DLD1 (cell line): ENCODE data around the gene PLXDC1.

Experiments
- in situ Hi-C: cut with HindIII; loops from 2 replicates; pipeline ENCODE4 v1.10.0; 2017; ENCODE audit warnings: low sequenced_read_pairs

PLXDC1 gene

GRCh38 chr17:39020037-39020436, 131.4 kb downstream of the PLXDC1 start:
- in situ Hi-C loops = loop anchor here (25.0 kb wide), 1 partner anchor 342 kb away; no protein-coding TSS in a partner anchor

GRCh38 chr17:39018267-39019134, 132.9 kb downstream of the PLXDC1 start:
- in situ Hi-C loops = loop anchor here (25.0 kb wide), 1 partner anchor 344 kb away; no protein-coding TSS in a partner anchor

- in situ Hi-C loops = loop anchor here (25.0 kb wide), 1 partner anchor 346 kb away; no protein-coding TSS in a partner anchor
Observed at GRCh38 chr17:39016193-39017153, 135.0 kb downstream of the PLXDC1 start.

GRCh38 chr17:39015546-39015935, 135.9 kb downstream of the PLXDC1 start:
- in situ Hi-C loops = loop anchor here (25.0 kb wide), 1 partner anchor 347 kb away; no protein-coding TSS in a partner anchor

- in situ Hi-C loops = loop anchor here (25.0 kb wide), 1 partner anchor 347 kb away; no protein-coding TSS in a partner anchor
Observed at GRCh38 chr17:39014795-39015545, 136.5 kb downstream of the PLXDC1 start.

- in situ Hi-C loops = loop anchor here (25.0 kb wide), 1 partner anchor 348 kb away; no protein-coding TSS in a partner anchor
Observed at GRCh38 chr17:39014044-39014794, 137.2 kb downstream of the PLXDC1 start.
